Psoas muscle (tissue), 8 donors: Measurements from ENCODE around the gene PELI3. TPM values are rescaled to one million over a fixed set of nuclear protein-coding genes. Genes with fewer than 3 reads are reported as not detected.

Source experiments
- ATAC-seq, 4 donors: fragments of 200-7000 bp; cut with Tn5 transposase; one replicate each; pipeline ENCODE4 v1.9.1; 2020; ENCODE audit warnings: moderate library complexity in 3 of 4, mild to moderate bottlenecking in 2 of 4
- DNase-seq, 2 donors: peaks; one replicate each; pipeline ENCODE4 v3.0.0-alpha.2; 2020
- H3K27ac ChIP-seq: fragments of 200-600 bp; one replicate; pipeline ENCODE4 v1.8.0; 2022
- H3K27me3 ChIP-seq, 3 donors: fragments of 200-600 bp in 1 of 3; one replicate each; pipeline versions ENCODE4 v1.6.1 to v1.8.0; 2013 to 2022; ENCODE audit warnings: low read length in 2 of 3, mild to moderate bottlenecking in 2 of 3, moderate library complexity in 1 of 3; ENCODE audit not compliant: insufficient read depth in 3 of 3
- H3K36me3 ChIP-seq, 2 donors: fragments of 200-600 bp in 1 of 2; one replicate each; pipeline versions ENCODE4 v1.6.1 to v1.8.0; 2013 to 2022; ENCODE audit warnings: low read depth in 1 of 2, mild to moderate bottlenecking in 1 of 2, moderate library complexity in 1 of 2; ENCODE audit not compliant: insufficient read depth in 1 of 2
- H3K4me1 ChIP-seq: fragments of 200-600 bp; one replicate; pipeline ENCODE4 v1.8.0; 2022
- H3K4me3 ChIP-seq: fragments of 200-600 bp; one replicate; pipeline ENCODE4 v1.8.0; 2022; ENCODE audit warnings: mild to moderate bottlenecking
- H3K9me3 ChIP-seq: fragments of 200-600 bp; one replicate; pipeline ENCODE4 v1.8.0; 2022
- WGBS, 3 donors: extraction: QIAGEN DNeasy Blood & Tissue Kit; methylation state at CpG; one replicate each; pipeline versions ENCODE4 v1.1.6 to v1.1.7; 2013; 5-methylcytosine and 5-hydroxymethylcytosine counted together
- intact Hi-C, 2 donors: fragments of 100-400 bp; cut with DNase I; formaldehyde crosslinking; loops; one replicate each; pipeline versions ENCODE4 v1.11.0 to v1.14.2; 2022
- polyA plus RNA-seq, 3 donors: library from polyadenylated mRNA; stranded (reverse); fragments of 200-250 nt; gene quantifications; one replicate each; pipeline ENCODE4 v1.2.3, GENCODE V29; 2013
- total RNA-seq, 4 donors: library from RNA; stranded (reverse); fragmentation: NEBNext Ultra II Directional in 2 of 4; extraction: Animal tissue kit (Norgen Biotek cat#: 25700) in 2 of 4; gene quantifications; one replicate each; pipeline versions ENCODE4 v1.2.1 to v1.2.4, GENCODE V29; 2021 to 2023
- TF ChIP-seq, protein P1 (sequence below): fragments of 200-600 bp; IDR thresholded peaks from one replicate; pipeline ENCODE4 v1.8.0; 2022; ENCODE audit warnings: antibody characterized with exemption
- donor health status: healthy with polysubstance abuse.
- donor health status: DM: no; HTN: no; CAD: no; lungs with moderate emphysema.
- donor health status: Bipolar disorder and iron deficiency.
- donor health status: healthy.
- donor health status: DM: yes; HTN: yes; CAD: no.
- donor health status: DM: no; HTN: no; CAD: no.
- donor health status: DM: no; HTN: no; CAD: no.
- donor health status: DM: yes; HTN: yes; CAD: no.

PELI3 gene
- total and polyA plus RNA-seq, 7 donors: 3.1 to 46.8 (median 13.3) TPM

GRCh38 chr11:66468691-66469090 is 2.0 kb downstream of the PELI3 start:
- WGBS, 3 donors: 66 to 84% (median 84%) methylated on average over 6 of the region's 6 CpGs
- H3K27me3 ChIP-seq: peaks cover 0 to 3% (median 0%) of the 10 kb centered on the region in 3 donors
- H3K27ac ChIP-seq: no peak overlapping the region
- no peaks in the 10 kb centered on the region for H3K9me3 ChIP-seq
- peaks cover 3% of the 10 kb centered on the region for H3K4me1 ChIP-seq
- ATAC-seq: no peak
- intact Hi-C loops: no loop called here
- TF ChIP-seq, protein P1, sequence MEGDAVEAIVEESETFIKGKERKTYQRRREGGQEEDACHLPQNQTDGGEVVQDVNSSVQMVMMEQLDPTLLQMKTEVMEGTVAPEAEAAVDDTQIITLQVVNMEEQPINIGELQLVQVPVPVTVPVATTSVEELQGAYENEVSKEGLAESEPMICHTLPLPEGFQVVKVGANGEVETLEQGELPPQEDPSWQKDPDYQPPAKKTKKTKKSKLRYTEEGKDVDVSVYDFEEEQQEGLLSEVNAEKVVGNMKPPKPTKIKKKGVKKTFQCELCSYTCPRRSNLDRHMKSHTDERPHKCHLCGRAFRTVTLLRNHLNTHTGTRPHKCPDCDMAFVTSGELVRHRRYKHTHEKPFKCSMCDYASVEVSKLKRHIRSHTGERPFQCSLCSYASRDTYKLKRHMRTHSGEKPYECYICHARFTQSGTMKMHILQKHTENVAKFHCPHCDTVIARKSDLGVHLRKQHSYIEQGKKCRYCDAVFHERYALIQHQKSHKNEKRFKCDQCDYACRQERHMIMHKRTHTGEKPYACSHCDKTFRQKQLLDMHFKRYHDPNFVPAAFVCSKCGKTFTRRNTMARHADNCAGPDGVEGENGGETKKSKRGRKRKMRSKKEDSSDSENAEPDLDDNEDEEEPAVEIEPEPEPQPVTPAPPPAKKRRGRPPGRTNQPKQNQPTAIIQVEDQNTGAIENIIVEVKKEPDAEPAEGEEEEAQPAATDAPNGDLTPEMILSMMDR: no peak
- H3K4me3 ChIP-seq: no peak overlapping the region
- peaks cover 0 to 46% of the 10 kb centered on the region in 2 donors for H3K36me3 ChIP-seq
- no peak for DNase-seq

DNA sequence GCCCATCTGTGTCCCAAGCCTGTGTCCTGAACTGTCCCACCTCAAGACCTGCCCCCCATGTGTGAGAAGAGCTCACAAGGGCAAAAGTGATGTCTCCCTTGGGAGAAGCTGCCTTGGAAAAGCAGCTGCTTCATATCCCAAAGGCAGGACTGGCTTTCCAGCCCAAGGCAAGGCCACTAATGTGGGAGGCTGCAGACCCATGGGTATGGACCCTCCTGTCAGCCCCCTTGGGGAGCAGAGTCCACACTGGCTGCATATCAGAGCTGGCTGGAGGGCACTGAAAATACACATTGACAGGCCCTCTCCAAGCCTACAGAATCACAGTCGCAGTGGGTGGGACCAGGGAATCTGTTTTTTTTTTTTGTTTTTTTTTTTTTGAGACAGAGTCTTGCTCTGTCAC is 2.7 kb downstream of the PELI3 start:
- no peak for DNase-seq
- no peak for ATAC-seq
- peaks cover 0 to 3% (median 0%) of the 10 kb centered on the region in 3 donors for H3K27me3 ChIP-seq
- H3K36me3 ChIP-seq: peaks cover 0 to 53% of the 10 kb centered on the region in 2 donors
- no peak overlapping the region for H3K27ac ChIP-seq
- H3K4me3 ChIP-seq: no peak overlapping the region
- intact Hi-C loops: no loop called here
- H3K9me3 ChIP-seq: no peaks in the 10 kb centered on the region
- peaks cover 3% of the 10 kb centered on the region for H3K4me1 ChIP-seq
- 73 to 100% (median 78%) methylated on average over 1 of the region's 1 CpG for WGBS, 3 donors
- TF ChIP-seq, protein P1: no peak

DNA sequence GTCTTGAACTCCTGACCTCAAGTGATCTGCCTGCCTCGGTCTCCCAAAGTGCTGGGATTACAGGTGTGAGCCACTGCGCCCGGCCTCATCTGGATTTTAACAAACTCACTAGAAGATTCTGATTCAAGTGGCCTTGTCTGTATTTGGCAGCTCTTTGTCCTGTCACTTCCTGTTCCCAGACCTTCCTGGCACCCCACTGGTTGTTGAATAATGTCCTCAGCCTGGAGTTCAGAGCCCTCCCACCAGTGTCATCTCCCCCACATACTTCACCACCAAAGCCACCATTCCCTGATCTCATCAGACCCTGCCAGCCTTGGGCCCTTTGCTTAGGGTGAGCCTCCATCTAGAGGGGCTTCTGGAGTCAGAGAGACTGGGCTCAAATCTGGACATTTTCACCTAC is 3.3 kb downstream of the PELI3 start:
- Histone ChIP-seq H3K27ac (no peak overlapping the region), H3K4me3 (no peak overlapping the region), H3K9me3 (no peaks in the 10 kb centered on the region), H3K4me1 (peaks cover 3% of the 10 kb centered on the region), H3K36me3 (peaks cover 0 to 59% of the 10 kb centered on the region in 2 donors), H3K27me3 (peaks cover 0 to 3% (median 0%) of the 10 kb centered on the region in 3 donors)
- WGBS, 3 donors: 86 to 92% (median 90%) methylated on average over 3 of the region's 3 CpGs
- ATAC-seq (no peak), DNase-seq (no peak)
- TF ChIP-seq, protein P1: no peak
- intact Hi-C loops: no loop called here

GRCh38 chr11:66471142-66471541 is 4.4 kb downstream of the PELI3 start:
- peaks cover 2 to 70% of the 10 kb centered on the region in 2 donors for H3K36me3 ChIP-seq
- no peak for DNase-seq

More at GRCh38 chr11:66471142-66471541, 4.4 kb downstream of the PELI3 start:
- H3K4me1 ChIP-seq: no peaks in the 10 kb centered on the region
- 90 to 92% (median 91%) methylated on average over 16 of the region's 16 CpGs for WGBS, 3 donors
- no peak overlapping the region for H3K4me3 ChIP-seq
- H3K9me3 ChIP-seq: no peaks in the 10 kb centered on the region
- H3K27ac ChIP-seq: no peak overlapping the region
- TF ChIP-seq, protein P1: no peak
- H3K27me3 ChIP-seq: peaks cover 0 to 3% (median 0%) of the 10 kb centered on the region in 3 donors
- ATAC-seq: no peak
- intact Hi-C loops: no loop called here
